Sigmoid colon (tissue), 7 donors: ENCODE results near the gene COX7A2. TPM values are rescaled to one million over a fixed set of nuclear protein-coding genes. Genes with fewer than 3 reads are reported as not detected.

Source experiments
- DNase-seq: peaks from one replicate; pipeline ENCODE4 v3.0.0-alpha.2; 2019
- H3K27ac ChIP-seq, 4 donors: fragments of 200-600 bp; sonication (generic); one replicate each; pipeline ENCODE4 v1.5.1; 2016 to 2019; ENCODE audit warnings: mild to moderate bottlenecking in 1 of 4
- H3K27me3 ChIP-seq, 3 donors: fragments of 200-600 bp; sonication (generic); one replicate each; pipeline ENCODE4 v1.5.1; 2019; ENCODE audit warnings: mild to moderate bottlenecking in 1 of 3
- H3K36me3 ChIP-seq, 4 donors: fragments of 200-600 bp; sonication (generic); one replicate each; pipeline ENCODE4 v1.5.1; 2016 to 2019
- H3K4me1 ChIP-seq, 4 donors: fragments of 200-600 bp; sonication (generic); one replicate each; pipeline ENCODE4 v1.5.1; 2017 to 2019
- H3K4me3 ChIP-seq, 4 donors: fragments of 200-600 bp; sonication (generic); one replicate each; pipeline ENCODE4 v1.5.1; 2017 to 2019; ENCODE audit warnings: mild to moderate bottlenecking in 2 of 4, moderate library complexity in 1 of 4
- H3K9me3 ChIP-seq, 4 donors: fragments of 200-600 bp in 3 of 4; sonication (generic) in 3 of 4; one replicate each; pipeline versions ENCODE4 v1.5.1 to v1.6.1; 2013 to 2019
- EP300 ChIP-seq, 4 donors: sonication (generic); formaldehyde crosslinking; IDR thresholded peaks; one replicate each; pipeline ENCODE4 v1.6.1; 2017; ENCODE audit warnings: antibody characterized with exemption in 4 of 4
- POLR2A ChIP-seq, 2 donors: fragments of 450-650 bp; IDR thresholded peaks; one replicate each; pipeline ENCODE4 v1.6.1; 2016; ENCODE audit warnings: antibody characterized with exemption in 2 of 2, mild to moderate bottlenecking in 2 of 2, moderate library complexity in 2 of 2
- POLR2AphosphoS5 ChIP-seq, 4 donors: sonication (generic); formaldehyde crosslinking; IDR thresholded peaks; one replicate each; pipeline ENCODE4 v1.6.1; 2017; ENCODE audit warnings: antibody characterized with exemption in 4 of 4
- WGBS, 2 donors: extraction: QIAGEN DNeasy Blood & Tissue Kit; methylation state at CpG; one replicate each; pipeline ENCODE4 v1.1.7; 2013; 5-methylcytosine and 5-hydroxymethylcytosine counted together
- intact Hi-C: fragments of 100-400 bp; cut with DNase I; formaldehyde crosslinking; loops from one replicate; pipeline ENCODE4 v1.15.1; 2023
- polyA plus RNA-seq, 3 donors: library from polyadenylated mRNA; stranded (reverse); fragments of 200-250 nt; gene quantifications; one replicate each; pipeline ENCODE4 v1.2.3, GENCODE V29; 2013
- total RNA-seq, 4 donors: library from RNA; depleted of rRNA; stranded (reverse); fragments of >200 nt; gene quantifications; one replicate each; pipeline ENCODE4 v1.1.0, GENCODE V29; 2016
- TF ChIP-seq, protein P1 (sequence below), 4 experiments: fragments of 450-650 bp in 3 of 4; fragments of 200-600 bp in 1 of 4; IDR thresholded peaks; one replicate each; pipeline ENCODE4 v1.5.1; 2016 to 2019; ENCODE audit warnings: antibody characterized with exemption in 4 of 4, mild to moderate bottlenecking in 3 of 4, moderate library complexity in 2 of 4
- donor health status: healthy with polysubstance abuse.
- donor health status: Bipolar disorder and iron deficiency.
- donor health status: healthy.

Gene COX7A2
- total and polyA plus RNA-seq, 7 donors = 419 to 3,086 (median 948) TPM

GRCh38 chr6:75284632-75285282 lies 41.2 kb upstream of the COX7A2 start, which contains the start of gene TMEM30A:
Gene TMEM30A, minus strand, starts transcription at chr6:75284792. Its CDS starts 154 bp downstream, at chr6:75284638.
- Histone ChIP-seq H3K27ac (peak within 1 kb of the TSS; percentile 92 to 93 (median 92)), H3K9me3 (no peaks in the 10 kb centered on the region), H3K27me3 (no peaks in the 10 kb centered on the region), H3K4me3 (peak within 1 kb of the TSS; percentile 74 to 98 (median 90)), H3K4me1 (peaks cover 0 to 57% (median 38%) of the 10 kb centered on the region in 4 donors), H3K36me3 (no peaks in the 10 kb centered on the region)
- peak; percentile 99 for DNase-seq
- intact Hi-C loops = loop anchor here (2.0 to 5.0 kb wide), 3 partner anchors 42 to 318 kb away; partner anchors contain the start of genes COX7A2, FILIP1 and SENP6
- peak; percentile 97 to 98 (median 98) for TF ChIP-seq POLR2AphosphoS5 (IDR thresholded peaks at IDR 0.05)
- TF ChIP-seq, protein P1, sequence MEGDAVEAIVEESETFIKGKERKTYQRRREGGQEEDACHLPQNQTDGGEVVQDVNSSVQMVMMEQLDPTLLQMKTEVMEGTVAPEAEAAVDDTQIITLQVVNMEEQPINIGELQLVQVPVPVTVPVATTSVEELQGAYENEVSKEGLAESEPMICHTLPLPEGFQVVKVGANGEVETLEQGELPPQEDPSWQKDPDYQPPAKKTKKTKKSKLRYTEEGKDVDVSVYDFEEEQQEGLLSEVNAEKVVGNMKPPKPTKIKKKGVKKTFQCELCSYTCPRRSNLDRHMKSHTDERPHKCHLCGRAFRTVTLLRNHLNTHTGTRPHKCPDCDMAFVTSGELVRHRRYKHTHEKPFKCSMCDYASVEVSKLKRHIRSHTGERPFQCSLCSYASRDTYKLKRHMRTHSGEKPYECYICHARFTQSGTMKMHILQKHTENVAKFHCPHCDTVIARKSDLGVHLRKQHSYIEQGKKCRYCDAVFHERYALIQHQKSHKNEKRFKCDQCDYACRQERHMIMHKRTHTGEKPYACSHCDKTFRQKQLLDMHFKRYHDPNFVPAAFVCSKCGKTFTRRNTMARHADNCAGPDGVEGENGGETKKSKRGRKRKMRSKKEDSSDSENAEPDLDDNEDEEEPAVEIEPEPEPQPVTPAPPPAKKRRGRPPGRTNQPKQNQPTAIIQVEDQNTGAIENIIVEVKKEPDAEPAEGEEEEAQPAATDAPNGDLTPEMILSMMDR (IDR thresholded peaks at IDR 0.05) = no peak
- peak in 1 of 4 donors; percentile 57 for TF ChIP-seq EP300 (IDR thresholded peaks at IDR 0.05)
- TF ChIP-seq POLR2A (IDR thresholded peaks at IDR 0.05) = peak; percentile 69 to 79
- 0 to 1% methylated on average over 55 of the region's 55 CpGs for WGBS, 2 donors

- no peaks in the 10 kb centered on the region for H3K27me3 ChIP-seq
- intact Hi-C loops = loop anchor here (2.0 to 5.0 kb wide), 2 partner anchors 41 to 318 kb away; partner anchors contain the start of genes COX7A2 and SENP6
- 0 to 1% methylated on average over 36 of the region's 36 CpGs for WGBS, 2 donors
- peaks cover 0 to 64% (median 44%) of the 10 kb centered on the region in 4 donors for H3K4me1 ChIP-seq
- H3K27ac ChIP-seq = peak overlapping the region; percentile 92 to 93 (median 92)
- H3K4me3 ChIP-seq = peak overlapping the region; percentile 74 to 98 (median 90)
- no peak for TF ChIP-seq POLR2AphosphoS5 (IDR thresholded peaks at IDR 0.05)
- no peak for TF ChIP-seq EP300 (IDR thresholded peaks at IDR 0.05)
- no peak for TF ChIP-seq POLR2A (IDR thresholded peaks at IDR 0.05)
- TF ChIP-seq, protein P1 (IDR thresholded peaks at IDR 0.05) = no peak
- no peaks in the 10 kb centered on the region for H3K36me3 ChIP-seq
- DNase-seq = no peak
- H3K9me3 ChIP-seq = no peaks in the 10 kb centered on the region
These were observed 40.5 kb upstream of the COX7A2 start for GRCh38 chr6:75283907-75284631.

GRCh38 chr6:75282706-75283105 lies 39.1 kb upstream of the COX7A2 start:
- H3K9me3 ChIP-seq = no peaks in the 10 kb centered on the region
- H3K27me3 ChIP-seq = no peaks in the 10 kb centered on the region
- H3K36me3 ChIP-seq = no peaks in the 10 kb centered on the region
- TF ChIP-seq POLR2AphosphoS5 (IDR thresholded peaks at IDR 0.05) (no peak), POLR2A (IDR thresholded peaks at IDR 0.05) (no peak), EP300 (IDR thresholded peaks at IDR 0.05) (no peak)
- TF ChIP-seq, protein P1 (IDR thresholded peaks at IDR 0.05) = no peak
- no peak for DNase-seq
- intact Hi-C loops = loop anchor here (5.0 kb wide), 1 partner anchor 320 kb away; the partner anchor contains the start of gene SENP6
- H3K4me1 ChIP-seq = peaks cover 0 to 74% (median 51%) of the 10 kb centered on the region in 4 donors
- peak overlapping the region in 1 of 4 donors; percentile 92 for H3K27ac ChIP-seq
- WGBS, 2 donors = 73 to 75% methylated on average over 2 of the region's 2 CpGs
- H3K4me3 ChIP-seq = peak overlapping the region in 3 of 4 donors; percentile 74 to 93 (median 87)

GRCh38 chr6:75281653-75282052 lies 38.1 kb upstream of the COX7A2 start:
- no peaks in the 10 kb centered on the region for H3K9me3 ChIP-seq
- DNase-seq = no peak
- H3K27ac ChIP-seq = no peak overlapping the region
- intact Hi-C loops = loop anchor here (5.0 kb wide), 1 partner anchor 321 kb away; the partner anchor contains the start of gene SENP6
- H3K27me3 ChIP-seq = no peaks in the 10 kb centered on the region
- no peaks in the 10 kb centered on the region for H3K36me3 ChIP-seq
- H3K4me1 ChIP-seq = peaks cover 0 to 83% (median 54%) of the 10 kb centered on the region in 4 donors
- peak overlapping the region in 1 of 4 donors; percentile 93 for H3K4me3 ChIP-seq
- TF ChIP-seq EP300 (IDR thresholded peaks at IDR 0.05) = no peak
- TF ChIP-seq POLR2AphosphoS5 (IDR thresholded peaks at IDR 0.05) = no peak
- no peak for TF ChIP-seq POLR2A (IDR thresholded peaks at IDR 0.05)
